Astrocyte of the spinal cord (primary cell): ENCODE results near the gene CDKN2C.

Experiments used
- DNase-seq: peaks from one replicate; pipeline ENCODE4 v3.0.0; 2011; ENCODE audit warnings: low read depth, low spot score
- H3K4me3 ChIP-seq: 2 replicates; pipeline ENCODE4 v1.5.1; 2011; ENCODE audit warnings: low read depth, mild to moderate bottlenecking, low read length, moderate library complexity
- CTCF ChIP-seq: IDR thresholded peaks from 2 replicates; pipeline ENCODE4 v1.5.1; 2012; ENCODE audit warnings: low read depth, mild to moderate bottlenecking, low read length, inconsistent platforms
- in situ Hi-C: cut with HindIII; loops from 2 replicates; pipeline ENCODE4 v1.10.0; 2017; ENCODE audit warnings: low sequenced_read_pairs

Gene CDKN2C

DNA sequence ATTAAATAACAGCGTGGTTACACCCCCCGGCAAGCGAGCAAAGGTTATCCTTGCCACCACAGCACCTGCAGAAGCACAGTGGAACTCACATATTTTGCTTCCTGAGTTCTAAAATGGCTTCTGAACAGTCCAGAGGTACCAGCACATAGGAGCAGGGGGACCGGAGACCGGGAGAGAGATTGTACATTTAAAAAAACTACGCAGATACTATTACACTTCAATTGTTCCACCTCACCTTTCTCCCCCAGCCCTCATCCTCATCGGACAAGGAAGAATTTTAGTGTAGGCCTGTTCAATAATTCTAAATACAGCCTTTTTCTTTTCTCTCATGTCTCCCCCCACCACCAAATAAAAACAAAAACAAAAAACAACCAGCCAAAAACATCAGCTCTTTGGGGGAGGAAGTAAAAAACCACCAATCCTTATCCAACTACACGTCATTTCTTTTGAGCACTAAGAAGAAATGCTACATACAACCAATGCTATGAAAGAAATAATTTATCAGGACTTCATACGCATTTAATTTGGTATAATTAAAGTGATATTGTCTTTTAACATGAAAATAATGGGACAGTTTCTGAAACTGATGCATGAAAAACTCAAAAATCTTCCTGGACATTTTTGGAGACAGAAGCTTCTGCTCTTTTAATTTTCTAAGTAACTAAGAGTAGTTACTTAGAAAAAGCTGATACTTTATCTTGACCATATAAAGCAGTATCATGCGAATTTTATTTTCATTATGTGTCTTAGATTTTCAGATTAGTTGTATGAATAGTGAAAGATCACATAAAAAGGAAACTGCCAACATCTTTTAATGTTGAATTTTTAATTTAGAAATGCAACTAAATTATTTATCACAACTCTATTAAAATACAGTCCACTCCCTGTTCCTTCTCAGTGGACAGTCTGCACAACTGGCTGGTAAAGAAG, 9.1 kb downstream of the CDKN2C start:
- H3K4me3 ChIP-seq, result peak overlapping the region; percentile 71
- DNase-seq, result no peak
- in situ Hi-C loops, result no loop called here
- TF ChIP-seq CTCF, result no peak

GRCh38 chr1:50979937-50980336, 9.9 kb downstream of the CDKN2C start:
- H3K4me3 ChIP-seq, result no peak overlapping the region
- no peak for TF ChIP-seq CTCF
- no peak for DNase-seq
- in situ Hi-C loops, result no loop called here

- DNase-seq, result no peak
- in situ Hi-C loops, result no loop called here
- no peak overlapping the region for H3K4me3 ChIP-seq
- no peak for TF ChIP-seq CTCF
Observed at GRCh38 chr1:50980505-50980904, 10.5 kb downstream of the CDKN2C start.

DNA sequence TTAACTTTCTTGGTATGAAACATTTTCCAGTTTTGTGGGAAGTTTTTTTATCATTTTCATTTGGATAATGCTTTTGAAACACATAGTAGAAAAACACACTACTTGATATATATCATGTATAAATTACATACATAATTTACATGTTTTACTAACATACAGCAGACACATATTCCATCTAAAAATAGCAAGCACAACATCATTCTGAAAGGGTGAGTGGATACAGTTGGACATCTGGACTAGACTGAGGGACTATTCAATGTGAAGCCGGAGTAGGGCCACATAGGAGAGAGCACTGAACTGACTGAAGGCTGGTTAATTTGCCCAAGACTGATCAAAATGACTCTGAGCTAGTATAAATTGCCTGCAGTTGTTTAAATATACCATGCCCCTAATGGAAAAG, 11.7 kb downstream of the CDKN2C start:
- in situ Hi-C loops, result no loop called here
- no peak for DNase-seq
- H3K4me3 ChIP-seq, result no peak overlapping the region
- TF ChIP-seq CTCF, result no peak

DNA sequence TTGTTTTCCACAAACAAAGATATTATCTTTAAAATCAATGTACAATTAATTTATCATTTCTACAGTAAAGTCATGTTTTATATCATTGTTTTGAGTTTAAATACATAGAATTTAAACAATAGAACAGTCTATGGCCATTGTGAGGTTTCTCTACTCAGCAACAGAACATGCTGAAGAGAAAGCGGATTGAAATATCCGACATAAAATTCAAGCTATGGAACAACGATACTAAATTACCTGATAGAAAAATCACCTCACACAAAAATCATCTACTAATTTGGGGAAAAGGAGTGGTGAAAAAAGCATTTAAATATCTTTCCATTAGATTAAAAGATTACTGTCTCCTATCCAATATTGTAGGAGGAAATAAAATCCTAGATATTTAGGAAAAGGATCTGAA, 12.6 kb downstream of the CDKN2C start:
- in situ Hi-C loops, result no loop called here
- TF ChIP-seq CTCF, result no peak
- no peak overlapping the region for H3K4me3 ChIP-seq
- no peak for DNase-seq

DNA sequence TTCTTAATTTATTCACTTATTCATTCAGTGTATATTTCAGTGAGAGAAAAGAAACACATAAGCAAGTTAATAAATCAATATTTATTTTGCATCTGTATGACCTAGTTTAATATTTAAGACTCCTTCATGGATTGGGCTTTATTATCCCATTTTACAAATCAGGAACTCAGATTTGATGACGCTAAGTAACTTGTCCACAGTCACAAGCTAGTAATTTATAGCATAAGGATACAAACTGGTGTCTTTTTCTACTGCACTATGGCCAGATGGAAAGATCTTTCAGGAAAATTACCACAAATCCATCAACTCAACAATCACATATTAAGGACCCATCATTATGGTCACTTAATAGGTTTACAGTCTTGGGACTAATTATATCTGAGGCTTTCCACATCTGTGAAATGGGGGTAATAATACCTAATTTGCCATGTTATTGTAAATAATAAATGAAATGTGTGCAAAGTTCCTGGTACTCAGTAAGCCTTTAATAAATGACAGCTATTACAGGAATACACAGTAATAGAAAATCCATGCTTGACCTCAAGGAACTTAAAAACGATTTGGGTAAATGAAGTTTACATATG, 13.3 kb downstream of the CDKN2C start:
- no peak for TF ChIP-seq CTCF
- no peak for DNase-seq
- in situ Hi-C loops, result no loop called here
- no peak overlapping the region for H3K4me3 ChIP-seq
